HG03039 (cell line): ENCODE results near the gene AGK.
"Not testable (repeated sequence)": the region's sequence is repeated elsewhere in the genome, so short reads cannot be mapped to it uniquely, and the experiment has no call there.

ENCODE experiments used
- ATAC-seq: cut with Tn5 transposase; IDR thresholded peaks from one replicate; pipeline ENCODE4 v1.9.1; 2021; ENCODE audit warnings: mild to moderate bottlenecking, moderate library complexity; ENCODE audit not compliant: unreplicated experiment

AGK gene

DNA sequence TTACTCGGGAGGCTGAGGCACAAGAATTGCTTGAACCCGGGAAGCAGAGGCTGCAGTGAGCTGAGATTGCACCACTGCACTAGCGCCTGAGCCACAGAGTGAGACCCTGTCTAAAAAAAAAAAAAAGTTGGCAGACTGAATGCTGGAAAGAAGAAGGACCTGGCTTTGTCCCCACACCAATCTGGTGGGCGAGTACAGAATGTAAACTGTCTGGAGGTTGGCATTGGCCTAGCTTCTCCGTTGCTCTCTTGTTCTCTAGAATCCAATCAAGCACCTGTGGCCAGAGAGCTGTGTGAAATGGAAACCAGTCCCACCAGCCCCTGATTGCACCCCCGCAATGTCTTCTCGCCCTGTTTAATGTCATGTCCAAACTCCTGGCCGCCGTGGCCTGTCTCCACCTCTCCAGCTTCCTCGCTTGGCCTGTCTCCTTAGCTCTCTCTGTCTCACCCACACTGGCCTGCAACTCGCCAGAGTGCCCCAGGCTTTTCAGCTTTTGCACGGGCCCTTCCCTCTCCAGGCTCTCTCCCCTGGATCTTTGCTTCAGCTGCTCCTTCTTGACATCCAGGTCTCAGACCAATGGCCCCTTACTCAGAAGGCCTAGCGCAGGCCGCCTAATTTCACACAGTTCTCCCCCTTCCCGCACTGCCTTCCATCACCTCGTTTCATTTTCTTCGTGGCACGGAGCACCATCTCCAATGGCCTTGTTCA lies 670 bp upstream of the AGK start:
- ATAC-seq = no peak

DNA sequence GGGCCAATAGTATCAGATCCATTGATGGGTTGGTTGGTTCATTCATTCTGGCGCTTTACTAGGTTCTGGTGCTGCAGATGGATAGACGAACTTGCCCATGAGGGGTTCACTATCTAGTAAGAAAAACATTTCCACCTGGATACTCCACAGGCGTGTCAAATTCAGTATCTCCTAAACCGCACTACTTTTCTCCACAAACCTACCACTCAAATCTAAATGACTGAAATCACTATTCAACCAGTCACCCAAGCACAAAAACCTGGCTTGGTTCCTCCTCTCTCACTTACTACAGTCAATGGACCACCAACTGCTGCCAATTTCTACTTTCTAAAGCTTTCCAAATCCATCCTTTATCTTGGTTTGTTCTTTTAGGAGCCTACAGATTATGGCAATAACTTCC lies 572 bp downstream of the AGK start:
- peak; percentile 17 for ATAC-seq

DNA sequence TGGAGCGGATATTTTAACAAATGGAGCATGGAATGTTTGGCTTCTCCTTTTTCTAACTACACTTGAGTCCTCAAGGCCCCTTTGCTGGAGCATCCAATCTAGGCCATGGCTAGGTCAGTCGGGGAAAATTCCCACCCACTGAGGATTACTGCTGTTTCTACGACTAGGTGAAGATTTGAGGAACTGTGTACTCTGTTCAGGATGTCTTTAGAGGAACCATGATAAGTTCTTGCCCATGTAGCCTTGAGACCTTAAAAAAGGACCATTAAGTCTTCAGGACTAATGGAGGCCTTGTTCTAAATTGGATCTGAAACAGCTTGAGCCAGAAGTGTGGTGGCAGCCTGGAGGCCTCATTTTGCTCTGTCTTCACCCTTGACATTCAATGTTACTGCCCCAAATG lies 6.2 kb downstream of the AGK start:
- ATAC-seq = no peak

DNA sequence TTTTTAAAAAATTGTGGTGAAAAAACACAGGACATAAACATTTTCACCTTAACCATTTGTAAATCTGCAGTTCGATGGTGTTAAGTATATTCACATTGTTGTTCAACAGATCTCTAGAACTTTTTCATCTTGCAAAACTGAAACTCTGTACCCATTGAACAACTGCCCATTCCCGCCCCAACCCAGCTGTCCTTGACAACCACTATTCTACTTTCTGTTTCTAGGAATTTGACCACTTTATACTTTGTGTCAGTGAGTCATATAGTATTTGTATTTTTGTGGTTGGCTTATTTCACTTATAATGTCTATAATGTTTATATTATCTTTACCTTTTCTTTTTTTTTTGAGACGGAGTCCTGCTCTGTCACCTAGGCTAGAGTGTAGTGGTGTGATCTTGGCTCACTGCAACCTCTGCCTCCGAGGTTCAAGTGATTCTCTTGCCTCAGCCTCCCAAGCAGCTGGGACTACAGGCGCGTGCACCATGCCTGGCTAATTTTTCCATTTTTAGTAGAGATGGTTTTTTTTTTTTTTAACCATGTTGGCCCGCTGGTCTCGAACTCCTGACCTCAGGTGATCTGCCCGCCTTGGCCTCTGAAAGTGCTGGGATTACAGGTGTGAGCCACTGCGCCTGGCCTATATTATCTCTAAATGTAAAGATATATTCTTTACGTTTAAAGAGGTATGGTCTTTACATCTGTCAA lies 6.8 kb downstream of the AGK start:
- ATAC-seq = peak; percentile 42

DNA sequence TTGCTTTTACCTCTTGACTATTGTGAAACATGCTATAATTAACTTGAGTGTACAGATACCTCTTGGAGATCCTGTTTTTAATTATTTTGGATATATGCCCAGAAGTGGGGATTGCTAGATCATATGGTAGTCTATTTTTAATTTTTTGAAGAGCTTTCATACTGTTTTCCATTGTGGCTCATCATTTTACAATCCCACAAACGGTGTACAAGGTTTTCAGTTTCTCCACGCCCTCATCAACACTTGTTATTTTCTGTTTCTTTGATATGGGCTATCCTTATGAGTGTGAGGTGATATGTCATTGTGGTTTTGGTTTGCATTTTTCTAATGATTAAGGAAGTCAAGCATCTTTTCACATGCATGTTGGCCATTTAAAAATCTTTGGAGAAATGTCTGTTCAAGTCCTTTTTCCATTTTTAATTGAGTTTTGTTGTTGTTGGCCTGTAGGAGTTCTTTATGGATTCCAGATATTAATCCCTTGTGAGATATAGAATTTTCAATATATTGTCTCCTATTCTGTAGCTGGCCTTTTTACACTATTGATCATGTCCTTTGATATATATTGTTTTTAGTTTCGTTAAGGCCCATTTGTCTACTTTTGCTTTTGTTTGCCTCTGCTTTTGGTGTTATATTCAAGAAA lies 7.5 kb downstream of the AGK start:
- peak; percentile 61 for ATAC-seq

DNA sequence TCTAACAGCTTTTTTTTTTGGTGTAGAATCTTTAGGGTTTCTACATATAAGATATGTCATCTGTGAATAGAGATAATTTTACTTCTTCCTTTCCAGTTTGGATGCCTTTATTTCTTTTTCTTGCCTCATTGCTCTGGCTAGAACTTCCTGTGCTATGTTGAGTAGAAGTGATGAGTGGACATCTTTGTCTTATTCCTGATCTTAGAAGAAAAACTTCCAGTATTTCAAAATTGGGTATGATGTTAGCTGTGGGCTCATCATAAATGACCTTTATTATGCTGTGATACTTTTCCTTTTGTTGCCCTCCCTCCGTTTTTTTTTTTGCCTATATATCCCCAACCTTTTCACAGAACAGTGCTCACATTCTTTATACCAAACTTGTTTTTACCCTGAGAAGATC lies 8.8 kb downstream of the AGK start:
- no peak for ATAC-seq

DNA sequence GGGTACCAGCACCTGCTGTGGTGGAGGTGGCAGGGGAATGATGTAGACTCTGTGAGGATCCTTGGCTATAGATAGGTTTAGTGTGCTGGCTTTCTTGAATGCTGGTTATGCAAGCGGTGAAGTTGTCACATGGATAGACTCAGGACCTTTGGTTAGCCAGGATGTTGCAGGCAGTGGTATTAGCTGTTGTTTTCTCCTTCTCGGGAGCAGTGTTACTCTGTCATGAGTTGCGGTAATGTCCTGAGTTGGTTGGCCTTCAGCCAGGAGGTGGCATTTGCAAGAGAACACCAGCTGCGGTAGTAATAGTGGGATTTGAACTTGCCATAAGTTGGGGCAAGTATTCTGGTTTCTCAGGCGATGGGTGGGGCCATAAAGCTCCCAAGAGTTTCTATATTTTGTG lies 10.8 kb downstream of the AGK start:
- no peak for ATAC-seq

DNA sequence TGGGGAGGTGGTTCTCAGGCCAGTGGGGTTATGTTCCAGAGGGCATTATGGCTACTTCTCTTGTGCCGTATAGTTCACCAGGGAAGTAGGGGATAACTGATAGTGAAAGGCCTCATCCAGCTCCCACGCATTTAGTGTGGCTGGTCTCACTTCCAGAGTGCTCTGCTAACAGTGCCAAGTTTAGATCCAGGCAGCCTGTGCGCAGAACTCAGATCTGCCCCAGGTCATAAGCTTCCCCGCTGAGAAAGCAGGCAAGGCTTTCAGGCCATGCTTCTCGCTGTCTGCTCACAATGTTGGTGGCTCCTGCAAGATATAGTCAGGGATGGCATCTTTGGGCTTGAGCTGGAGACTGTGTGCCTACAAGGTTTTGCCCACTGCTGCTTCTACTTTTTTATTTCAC lies 11.3 kb downstream of the AGK start:
- no peak for ATAC-seq

DNA sequence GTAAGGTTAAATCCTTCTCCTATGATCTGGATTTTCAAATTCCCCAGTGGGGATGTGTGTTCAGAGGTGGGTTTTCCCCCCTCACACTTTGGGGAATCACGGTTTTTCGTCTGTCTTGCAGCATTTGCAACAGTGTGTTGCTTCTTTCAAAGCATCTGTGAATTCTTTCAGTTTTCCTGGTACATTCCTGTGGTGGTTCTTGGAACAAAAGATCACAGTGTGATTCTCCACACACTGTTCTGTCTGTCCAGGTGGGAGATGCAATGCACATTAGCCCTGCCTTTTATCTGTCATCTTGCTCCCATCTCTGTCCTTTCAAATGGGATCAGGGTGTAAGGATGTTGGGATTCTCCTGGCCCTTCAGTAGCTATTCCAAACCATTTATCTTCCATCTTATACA lies 11.8 kb downstream of the AGK start:
- ATAC-seq = no peak

DNA sequence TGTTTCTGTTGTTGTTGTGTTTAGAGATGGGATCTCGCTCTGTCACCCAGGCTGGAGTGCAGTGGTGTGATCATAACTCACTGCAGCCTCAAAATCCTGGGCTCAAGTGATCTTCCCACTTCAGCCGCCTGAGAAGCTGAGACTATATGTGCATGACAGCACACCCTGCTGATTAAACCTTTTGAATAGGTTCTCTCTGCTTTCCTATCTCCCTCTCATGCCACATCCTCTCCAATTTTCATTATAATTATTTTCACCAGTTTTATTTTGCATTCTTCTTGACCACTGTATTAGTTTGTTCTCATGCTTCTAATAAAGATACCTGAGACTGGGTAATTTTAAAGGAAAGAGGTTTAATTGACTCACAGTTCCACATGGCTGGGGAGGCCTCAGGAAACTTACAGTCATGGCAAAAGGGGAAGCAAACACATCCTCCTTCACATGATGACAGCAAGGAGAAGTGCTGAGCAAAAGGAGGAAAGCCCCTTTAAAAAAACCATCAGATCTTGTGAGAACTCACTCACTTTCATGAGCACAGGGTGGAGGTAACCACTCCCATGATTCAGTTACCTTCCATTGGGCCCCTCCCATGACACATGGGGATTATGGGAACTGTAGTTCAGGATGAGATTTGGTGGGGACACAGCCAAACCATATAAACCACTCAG lies 12.9 kb downstream of the AGK start:
- ATAC-seq = no peak

DNA sequence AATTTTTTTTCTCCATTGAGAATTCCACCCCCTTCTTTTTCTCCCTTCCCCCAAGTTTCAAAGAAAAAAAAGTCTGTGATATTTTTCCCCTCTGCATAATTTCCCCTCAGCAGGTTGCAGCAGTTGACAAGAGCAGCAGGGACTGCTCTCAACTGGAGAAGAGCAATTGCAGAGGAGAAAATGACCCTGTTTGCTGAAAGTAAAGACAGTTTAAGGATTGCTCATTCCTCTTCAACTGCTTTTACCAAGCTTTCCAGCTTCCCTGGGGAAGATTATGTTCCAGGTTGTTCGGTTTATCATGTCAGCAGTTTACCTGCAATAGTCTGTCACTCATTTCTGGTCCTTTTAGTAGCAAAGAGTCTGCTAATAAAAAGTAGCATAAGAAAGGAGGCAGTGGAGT lies 16.2 kb downstream of the AGK start:
- no peak for ATAC-seq

DNA sequence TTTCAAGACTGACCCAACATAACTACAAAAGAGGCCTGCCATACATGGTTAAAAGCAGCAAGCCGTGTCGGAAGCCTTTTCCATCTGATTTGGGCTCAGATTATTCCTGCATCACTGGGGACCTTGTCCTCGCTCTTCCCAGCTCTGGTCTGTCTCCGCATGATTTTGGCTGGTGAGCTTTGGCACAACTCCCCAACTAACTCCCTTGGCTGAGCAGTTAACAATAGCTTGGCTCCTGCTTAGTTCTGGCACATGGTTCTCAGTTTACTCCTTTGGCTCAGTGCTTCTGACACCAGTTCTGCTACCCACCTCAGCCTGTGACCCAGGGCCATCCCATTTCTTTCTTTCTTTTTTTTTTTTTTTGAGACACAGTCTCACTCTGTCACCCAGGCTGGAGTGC lies 17.0 kb downstream of the AGK start:
- no peak for ATAC-seq

DNA sequence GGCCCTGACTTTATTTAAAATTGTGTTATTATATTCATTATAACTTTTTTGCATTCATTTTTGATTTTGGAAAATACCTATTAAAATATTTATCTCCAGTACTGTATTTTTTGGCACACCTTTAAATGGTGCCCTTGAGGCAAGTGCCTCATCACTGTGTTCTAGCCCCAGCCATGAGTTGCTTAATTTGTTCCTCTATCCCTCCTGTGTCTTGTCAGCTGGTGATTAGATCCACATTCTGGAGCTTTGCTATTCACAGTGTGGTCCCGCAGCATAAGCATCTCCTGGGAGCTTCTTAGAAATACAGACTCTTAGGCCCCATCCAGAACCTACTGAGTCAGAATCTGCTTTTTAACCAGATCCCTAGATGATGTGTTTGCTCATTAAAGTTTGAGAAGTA lies 19.8 kb downstream of the AGK start:
- ATAC-seq = no peak

DNA sequence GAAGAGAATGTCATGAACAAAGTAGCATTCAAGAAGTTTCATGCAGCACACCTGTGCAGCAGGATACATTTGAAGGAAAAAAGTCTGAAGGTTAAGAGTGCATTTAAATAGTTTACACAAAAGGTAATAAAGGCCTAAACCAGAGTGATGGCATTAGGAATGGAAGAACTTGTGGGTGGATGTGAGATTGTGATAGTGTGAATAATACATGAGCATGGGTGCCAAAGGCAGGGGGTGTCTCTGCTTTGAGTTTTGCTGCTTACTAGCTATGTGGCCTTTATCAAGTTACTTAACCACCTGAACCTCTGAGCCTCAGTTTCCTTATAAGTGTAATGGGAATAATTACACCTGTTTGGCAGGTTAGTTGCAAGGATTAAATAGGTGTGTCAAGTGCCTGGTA lies 21.0 kb downstream of the AGK start:
- no peak for ATAC-seq

DNA sequence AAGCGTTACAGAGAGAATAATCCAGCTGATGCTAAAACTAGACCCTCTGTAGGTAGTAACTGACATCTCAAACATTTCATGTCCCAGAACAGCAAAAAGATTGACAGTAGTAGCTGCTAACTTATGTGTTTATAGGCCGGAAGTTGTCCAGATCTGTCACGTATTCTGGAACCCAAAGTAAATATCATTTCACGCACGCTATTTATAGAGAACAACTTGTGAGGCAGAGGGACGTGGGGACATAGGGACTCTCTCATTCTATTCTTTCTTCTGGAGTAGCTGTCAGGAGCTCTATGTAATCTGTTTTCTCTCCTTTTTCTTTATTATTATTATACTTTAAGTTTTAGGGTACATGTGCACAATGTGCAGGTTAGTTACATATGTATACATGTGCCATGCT lies 22.3 kb downstream of the AGK start:
- no peak for ATAC-seq

DNA sequence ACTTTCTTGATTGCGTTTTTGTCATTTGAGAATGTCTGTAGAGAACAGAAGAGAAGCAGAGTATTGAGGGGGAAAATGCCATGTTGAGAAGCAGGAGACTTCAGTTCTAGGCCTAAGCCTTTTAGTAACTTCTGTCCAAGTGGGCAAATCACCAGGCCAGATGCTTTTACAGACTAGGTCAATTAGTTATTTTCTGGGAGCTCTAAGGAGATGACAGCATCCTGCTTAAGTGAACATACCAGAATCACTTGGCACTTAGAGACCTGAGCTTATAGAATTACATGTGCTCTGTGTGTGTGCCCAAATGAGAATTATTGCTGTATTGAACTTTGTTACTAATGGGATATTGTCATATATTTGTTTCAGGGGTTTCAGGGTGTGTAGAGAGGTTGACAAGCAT lies 24.0 kb downstream of the AGK start:
- ATAC-seq = no peak

DNA sequence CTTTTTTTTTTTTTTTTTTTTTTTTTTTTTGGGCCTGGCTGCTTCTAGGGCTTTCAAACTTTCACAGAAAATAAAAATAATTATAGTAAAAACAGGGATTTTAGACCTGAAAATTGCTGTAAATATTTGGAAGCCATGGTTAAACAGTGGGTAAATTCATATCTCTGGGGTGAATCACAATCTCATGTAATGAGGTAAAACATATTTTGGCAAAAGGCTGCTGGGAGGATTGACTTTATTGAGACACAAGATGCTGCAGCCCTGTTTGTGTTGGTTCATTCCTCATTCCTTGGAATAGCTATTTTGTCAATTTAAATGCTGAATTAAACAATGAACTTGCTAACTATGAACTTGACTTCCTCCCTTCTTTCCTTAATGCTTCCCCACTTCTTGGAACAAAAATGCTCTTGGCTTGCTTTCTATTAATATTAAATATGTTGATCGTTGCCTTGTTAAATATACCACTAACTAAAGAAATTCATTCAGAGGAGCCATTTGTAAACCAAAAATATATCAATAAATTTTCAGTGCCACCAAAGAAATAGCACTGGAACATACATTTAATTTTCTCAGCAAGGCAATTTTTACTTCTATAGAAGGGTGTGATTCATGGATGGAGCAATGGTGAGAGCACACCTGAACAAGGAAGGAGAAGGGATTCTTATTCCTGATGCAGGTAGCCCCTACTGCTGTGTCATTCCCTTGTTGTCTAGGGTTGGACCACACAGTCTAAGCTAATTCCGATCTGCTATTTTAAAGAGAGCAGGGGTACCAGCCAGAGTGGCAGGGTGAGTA lies 24.6 kb downstream of the AGK start:
- ATAC-seq = no peak

DNA sequence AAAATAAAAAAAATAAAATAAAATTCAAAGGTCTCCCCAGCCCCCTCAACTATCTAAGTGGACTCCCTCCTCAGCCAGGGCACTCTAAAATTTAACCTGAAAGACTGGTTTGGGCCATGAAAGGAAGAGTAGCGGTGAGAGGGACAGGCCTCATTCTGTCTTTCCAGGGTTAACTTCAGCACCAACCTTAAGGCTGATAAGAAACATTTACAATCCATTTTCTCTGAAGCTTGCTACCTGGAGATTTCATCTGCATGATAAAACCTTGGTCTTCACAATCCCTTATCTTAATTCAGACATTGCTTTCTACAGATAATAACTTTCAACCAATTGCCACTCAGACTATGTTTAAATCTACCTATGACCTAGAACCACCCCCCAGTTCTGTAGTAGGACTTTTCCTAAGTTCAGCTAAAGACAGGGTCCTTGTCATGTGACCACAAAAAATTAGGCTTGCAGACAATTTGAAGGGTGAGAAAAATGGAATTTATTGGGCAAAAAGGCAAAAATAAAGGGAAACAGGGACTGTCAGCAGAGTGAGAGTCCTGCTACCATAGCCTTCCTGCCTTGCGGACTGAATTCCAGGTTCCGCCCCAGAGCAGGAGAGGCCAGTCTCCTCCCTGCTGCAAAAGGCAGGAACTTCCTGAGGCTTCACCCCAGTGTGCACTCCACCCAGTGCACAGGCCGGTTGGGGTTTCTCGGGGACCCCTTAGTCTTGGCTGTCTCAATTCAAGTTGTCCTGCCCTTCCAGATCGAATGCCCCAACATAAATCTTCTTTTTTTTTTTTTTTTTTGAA lies 26.0 kb downstream of the AGK start:
- no peak for ATAC-seq

DNA sequence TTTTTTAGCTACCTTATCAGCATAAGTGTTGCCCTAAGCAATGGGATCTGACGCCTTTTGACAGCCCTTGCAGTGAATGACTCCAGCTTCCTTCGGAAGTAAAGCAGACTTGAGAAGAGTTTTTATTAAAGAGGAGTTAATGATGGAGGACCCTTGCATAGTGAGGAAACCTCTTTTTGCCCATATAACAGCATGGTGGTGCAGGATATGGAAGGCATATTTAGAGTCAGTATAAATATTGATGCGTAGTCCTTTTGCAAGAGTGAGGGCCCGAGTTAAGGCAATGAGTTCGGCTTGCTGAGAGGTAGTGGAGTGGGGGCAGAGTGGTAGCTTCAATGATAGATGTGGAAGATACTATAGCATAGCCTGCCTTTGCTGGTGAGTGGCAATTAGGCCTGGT lies 28.7 kb downstream of the AGK start:
- ATAC-seq = not testable (repeated sequence)

DNA sequence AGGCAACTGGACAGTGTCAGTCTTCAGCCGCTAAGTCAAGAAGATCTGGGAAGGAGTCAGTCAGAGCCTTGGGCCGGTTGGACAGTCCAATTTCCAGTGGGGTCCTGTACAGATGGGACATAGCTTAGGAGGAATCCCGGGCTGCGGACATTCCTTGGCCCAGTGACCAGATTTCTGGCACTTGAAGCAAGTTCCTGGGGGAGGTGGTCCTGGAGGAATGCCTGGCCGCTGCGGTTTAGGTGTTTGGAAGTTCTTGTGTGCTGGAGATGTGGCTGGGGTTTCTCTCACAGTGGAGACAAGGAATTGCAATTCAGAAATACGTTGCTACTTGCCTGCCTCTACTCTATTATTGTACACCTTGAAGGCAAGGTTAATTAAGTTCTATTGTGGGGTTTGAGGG lies 30.9 kb downstream of the AGK start:
- not testable (repeated sequence) for ATAC-seq
